ENCODE measurements around the gene AMMECR1.

The AMMECR1 gene

GRCh38 chrX:110317820-110318663, at the start of gene AMMECR1:
Gene AMMECR1 (minus strand): TSS chrX:110318085. CDS start chrX:110318071, 14 bp downstream.
- peak; percentile 83 for DNase-seq (ENCODE audit: low read depth)
- peak within 1 kb of the TSS; percentile 77 for H3K4me3 ChIP-seq (ENCODE audit: low read length)
- no peak for TF ChIP-seq CTCF (conservative IDR thresholded peaks at IDR 0.05; ENCODE audit: low read length)

GRCh38 chrX:110363244-110363643, 45.4 kb upstream of the AMMECR1 start:
- TF ChIP-seq CTCF (conservative IDR thresholded peaks at IDR 0.05; ENCODE audit: low read length) = no peak
- no peak overlapping the region for H3K4me3 ChIP-seq (ENCODE audit: low read length)
- DNase-seq (ENCODE audit: low read depth) = no peak

GRCh38 chrX:110359273-110359672, 41.4 kb upstream of the AMMECR1 start:
- no peak for TF ChIP-seq CTCF (conservative IDR thresholded peaks at IDR 0.05; ENCODE audit: low read length)
- no peak overlapping the region for H3K4me3 ChIP-seq (ENCODE audit: low read length)
- DNase-seq (ENCODE audit: low read depth) = no peak

- TF ChIP-seq CTCF (conservative IDR thresholded peaks at IDR 0.05; ENCODE audit: low read length) = no peak
- DNase-seq (ENCODE audit: low read depth) = no peak
- no peak within 1 kb of the TSS for H3K4me3 ChIP-seq (ENCODE audit: low read length)
Observed at GRCh38 chrX:110358548-110358947, 40.7 kb upstream of the AMMECR1 start, which contains the start of gene RTL9. Gene RTL9 (plus strand): TSS chrX:110358848. CDS start chrX:110450618, 91,770 bp downstream.

- peak; percentile 29 for TF ChIP-seq CTCF (conservative IDR thresholded peaks at IDR 0.05; ENCODE audit: low read length)
- DNase-seq (ENCODE audit: low read depth) = peak; percentile 11
- no peak overlapping the region for H3K4me3 ChIP-seq (ENCODE audit: low read length)
Observed at GRCh38 chrX:110346681-110347080, 28.8 kb upstream of the AMMECR1 start.

- DNase-seq (ENCODE audit: low read depth) = peak; percentile 91
- no peak for TF ChIP-seq CTCF (conservative IDR thresholded peaks at IDR 0.05; ENCODE audit: low read length)
- H3K4me3 ChIP-seq (ENCODE audit: low read length) = no peak overlapping the region
Observed at GRCh38 chrX:110341189-110342035, 23.5 kb upstream of the AMMECR1 start.

Measured in AG10803 (cell line).